ENCODE results near the gene NXN.

Gene NXN

DNA sequence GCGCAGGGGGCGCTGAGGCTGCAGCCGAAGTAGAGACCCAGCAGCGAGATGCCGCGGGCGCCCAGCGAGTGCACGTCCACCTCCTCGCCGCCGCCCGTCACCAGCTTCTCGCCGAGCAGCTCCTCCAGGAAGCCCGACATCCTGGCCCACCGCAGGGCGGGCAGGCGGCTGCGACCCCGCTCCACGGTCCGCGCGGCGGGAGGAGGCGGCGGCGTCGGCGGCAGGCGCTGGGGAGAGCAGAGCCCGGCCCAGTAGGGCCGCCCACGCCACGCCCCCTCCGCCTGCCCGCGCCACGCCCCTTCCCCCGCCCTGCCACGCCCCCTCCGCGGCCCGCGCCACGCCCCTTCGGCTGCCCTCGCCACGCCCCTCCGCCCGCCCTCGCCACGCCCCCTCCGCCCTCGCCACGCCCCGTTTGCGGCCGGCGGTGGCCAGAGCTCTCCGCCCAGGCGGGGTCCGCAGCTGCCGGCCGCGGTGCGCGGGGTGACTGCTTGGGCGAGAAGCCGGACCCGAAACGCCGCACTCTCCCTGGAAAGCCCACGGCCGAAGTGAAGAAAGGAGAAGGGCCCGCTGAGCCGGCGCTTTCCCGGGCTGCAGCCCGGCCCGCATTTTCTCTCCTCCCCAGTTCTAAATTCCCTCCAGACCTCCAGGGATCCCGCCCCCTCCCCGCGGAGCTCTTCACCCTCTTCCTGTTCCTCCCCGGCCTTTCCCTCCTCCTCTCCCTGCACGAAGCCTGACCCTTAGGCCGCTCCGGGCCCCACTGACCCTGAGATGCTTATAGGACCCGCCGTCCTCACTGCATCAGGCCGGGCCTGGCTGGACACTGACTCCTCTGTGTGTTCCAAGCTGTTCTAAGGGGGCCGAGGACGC, at the start of gene NXN:
TSS of gene NXN (minus strand) at position 238 of the 867 bp plus-strand sequence.
- DNase-seq (ENCODE audit: low read depth), result peak; percentile 83

DNA sequence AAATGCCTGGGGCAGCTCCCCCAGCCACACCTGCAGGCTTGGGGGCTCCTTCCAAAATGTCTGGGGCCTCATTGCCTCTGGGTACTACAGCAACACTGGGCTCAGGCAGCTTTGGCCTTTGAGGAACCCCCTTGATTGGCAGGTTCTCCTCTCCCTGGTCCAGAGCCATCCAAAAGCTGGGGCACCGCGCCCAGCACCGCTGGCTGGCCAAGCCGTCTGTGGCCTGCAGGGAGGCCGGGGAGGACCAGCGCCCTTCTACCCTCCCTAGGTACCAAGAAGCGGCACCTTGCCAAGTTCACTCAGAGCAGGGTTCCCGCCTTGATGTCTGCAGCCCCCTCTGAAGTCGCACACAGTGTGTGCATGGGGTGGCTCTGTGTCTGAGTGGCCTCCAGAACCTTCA, 47.5 kb upstream of the NXN start:
- DNase-seq (ENCODE audit: low read depth), result no peak

DNA sequence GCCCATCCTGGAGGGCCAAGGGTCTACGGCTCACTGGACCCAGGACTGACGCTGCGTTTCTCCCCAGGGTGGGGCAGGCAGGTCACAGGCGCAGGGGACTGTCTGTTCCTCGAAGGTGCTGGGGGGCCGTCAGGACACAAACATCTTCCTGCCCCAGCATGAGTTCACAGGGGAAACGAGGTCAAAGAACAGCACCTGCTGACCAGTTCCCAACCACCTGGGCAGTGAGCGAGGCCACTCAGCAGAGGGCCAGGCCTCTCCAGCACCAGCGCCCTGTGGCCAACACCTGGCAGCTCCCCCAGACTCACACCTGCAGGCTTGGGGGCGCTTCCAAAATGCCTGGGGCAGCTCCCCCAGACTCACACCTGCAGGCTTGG, 47.0 kb upstream of the NXN start:
- no peak for DNase-seq (ENCODE audit: low read depth)

DNA sequence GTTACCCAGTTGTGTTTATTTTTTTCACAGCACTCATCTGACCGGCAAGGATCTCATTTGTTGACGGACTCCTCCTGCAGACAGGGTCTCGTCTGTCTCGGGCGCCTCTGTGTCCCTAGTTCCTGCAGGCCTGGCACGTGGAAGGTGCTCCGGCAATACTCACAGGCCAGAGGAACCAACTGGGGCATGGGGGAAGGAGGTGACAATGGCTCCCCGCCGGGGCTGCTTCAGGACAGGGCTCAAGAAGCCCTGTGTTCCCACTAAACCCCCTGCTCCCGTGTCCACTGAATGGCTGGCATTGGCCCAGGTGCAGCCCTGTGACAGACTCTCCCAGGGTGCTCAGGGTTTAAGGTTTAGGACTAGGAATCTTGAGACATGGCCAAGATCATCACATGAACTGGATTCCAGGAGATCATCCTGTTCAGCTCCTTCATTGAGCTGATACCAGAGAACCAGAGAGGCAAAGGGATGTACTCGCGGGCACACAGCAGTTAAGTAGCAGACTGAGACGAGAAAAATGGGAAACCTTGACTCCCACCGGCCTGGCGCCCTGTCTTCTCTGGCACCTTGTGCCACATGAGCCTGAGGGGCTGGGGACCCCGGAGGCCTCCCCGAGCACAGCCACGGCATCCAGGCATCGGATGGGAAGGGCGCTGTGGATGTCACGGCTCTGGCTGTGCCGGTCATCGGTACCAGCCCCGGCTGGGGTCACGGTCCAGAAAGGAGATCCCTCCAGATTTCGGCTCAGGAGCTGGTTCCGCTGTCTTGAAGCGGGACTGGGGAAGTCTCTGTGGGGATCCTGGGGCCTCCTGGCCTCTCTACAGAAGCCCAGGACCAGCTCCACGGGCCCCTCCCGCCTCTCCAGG, 46.4 kb upstream of the NXN start:
- no peak for DNase-seq (ENCODE audit: low read depth)

DNA sequence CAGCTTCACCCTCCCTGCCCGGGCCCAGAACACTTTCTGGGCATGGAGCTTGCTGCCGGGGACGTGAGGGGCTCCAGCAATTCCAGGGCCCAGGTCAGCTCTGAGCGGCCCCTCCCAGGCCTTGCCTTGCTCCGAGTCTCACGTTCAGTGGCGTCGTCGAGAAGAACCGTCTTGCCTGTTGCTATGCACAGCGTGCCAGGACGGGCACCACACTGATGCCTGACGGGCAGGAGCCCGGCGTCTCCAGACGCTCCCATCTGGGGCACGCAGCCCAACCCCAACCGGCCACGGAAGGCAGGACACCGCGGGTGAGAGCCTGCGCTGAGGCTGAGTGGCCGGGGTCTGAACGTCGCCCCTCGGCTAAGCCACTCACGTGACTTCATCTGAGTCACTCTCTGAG, 44.5 kb upstream of the NXN start:
- no peak for DNase-seq (ENCODE audit: low read depth)

DNA sequence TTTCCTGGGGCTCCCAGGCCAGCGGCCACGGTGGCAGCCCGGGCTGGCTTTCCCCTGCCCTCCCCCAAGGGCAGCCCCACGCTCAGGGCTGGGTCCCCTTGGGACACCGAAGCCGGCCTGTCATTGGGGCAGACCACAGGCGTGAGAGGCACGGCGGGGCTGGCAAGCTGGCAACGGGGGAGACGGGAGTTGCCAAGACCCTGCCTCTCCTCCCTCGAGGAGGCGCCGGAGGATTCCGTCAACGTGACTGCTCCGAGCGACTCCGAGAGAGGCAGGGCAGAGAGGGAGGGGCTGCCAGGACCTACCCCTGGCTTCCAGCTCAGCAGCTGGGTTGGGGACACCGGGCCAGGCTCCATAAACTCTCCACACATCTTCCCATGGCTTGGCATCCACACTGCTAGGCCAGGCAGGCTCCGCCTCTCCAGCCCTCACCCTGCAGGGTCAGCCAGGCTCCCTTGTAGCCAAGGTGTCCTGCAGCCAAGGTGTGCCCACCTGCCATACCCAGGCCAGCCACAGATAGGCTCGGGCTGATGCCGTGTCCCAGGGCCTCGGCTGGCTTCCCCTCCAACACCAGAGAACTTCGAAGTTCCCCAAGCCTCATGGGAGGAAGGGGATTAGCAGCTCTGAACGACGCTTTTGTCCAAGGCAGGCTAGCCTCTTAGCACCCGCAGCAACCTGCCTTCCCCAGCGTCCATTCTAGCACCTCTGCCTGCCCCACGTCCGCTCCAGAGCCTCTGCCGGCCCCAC, 42.9 kb upstream of the NXN start:
- no peak for DNase-seq (ENCODE audit: low read depth)

DNA sequence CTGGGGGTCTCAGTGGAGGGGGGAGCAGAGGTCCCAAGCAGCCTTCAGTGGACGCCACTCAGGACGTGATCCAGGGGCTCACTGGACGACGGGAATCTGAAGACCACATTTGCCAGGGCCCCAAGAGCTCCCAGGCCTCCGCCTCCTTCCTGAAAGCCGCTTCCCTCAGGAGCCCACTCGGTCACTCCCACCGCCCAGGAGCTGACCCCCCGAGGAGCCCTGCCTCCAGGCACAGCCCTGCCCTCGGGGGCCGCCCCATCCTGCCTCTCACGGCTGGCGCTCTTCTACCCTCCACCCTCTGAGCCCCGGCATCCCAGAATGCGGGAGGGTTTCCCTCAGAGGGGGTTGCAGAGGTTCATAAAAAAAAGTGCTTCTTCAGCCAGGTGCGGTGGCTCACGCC, 41.6 kb upstream of the NXN start:
- no peak for DNase-seq (ENCODE audit: low read depth)

DNA sequence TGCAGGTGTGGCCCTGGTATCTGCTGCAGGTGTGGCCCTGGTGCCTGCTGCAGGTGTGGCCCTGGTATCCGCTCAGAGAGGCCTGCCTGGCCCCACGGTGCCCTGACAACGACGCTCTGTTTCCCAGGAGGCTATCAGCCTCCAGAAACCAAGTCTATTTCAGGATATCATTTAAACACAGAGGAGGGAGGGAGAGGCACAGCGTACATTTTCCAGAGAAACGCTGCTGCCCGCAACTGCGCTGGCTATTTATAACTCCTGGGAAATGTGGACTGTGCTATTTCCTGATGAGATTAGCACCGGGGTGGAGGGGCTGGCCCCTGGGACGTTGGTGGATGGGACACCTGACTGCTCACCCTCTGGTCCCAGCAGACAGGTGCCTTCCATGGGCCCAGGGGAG, 39.9 kb upstream of the NXN start:
- no peak for DNase-seq (ENCODE audit: low read depth)

DNA sequence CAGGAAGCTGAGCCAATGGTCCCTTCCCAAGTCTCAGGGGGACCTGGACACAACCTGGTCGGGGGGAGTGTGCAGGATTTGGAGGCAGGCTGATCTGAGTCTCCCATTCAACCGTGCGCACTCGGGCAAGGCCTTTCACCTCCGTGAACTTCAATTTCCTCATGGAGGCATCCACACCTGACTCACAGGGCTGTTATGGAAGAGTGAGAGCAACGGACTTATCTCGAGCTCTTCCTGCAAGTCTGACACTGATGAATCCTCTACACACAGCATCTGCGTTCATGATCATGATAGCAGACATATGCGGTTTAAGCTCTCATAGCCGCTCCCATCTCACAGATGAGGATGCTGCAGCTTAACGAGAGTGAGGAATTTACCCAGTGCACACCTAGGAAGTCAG, 39.0 kb upstream of the NXN start:
- DNase-seq (ENCODE audit: low read depth), result no peak

DNA sequence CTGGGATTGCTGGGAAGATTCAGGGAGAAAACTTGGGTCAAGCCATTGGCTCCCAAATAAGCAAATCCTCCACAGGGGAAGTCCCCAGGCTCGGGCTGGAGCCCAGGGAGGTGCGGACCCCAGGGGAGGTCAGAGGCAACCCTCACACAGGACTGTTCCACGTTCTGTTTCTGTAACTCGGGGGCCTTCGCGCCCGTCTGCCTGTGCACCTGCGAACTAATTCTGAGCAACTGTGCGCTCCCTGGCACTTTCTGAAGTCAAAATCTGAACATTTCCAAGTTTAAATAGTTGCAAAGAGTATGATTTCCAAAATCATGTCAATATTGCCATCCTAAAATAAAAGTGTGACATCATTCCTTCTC, 34.1 kb upstream of the NXN start:
- DNase-seq (ENCODE audit: low read depth), result no peak

DNA sequence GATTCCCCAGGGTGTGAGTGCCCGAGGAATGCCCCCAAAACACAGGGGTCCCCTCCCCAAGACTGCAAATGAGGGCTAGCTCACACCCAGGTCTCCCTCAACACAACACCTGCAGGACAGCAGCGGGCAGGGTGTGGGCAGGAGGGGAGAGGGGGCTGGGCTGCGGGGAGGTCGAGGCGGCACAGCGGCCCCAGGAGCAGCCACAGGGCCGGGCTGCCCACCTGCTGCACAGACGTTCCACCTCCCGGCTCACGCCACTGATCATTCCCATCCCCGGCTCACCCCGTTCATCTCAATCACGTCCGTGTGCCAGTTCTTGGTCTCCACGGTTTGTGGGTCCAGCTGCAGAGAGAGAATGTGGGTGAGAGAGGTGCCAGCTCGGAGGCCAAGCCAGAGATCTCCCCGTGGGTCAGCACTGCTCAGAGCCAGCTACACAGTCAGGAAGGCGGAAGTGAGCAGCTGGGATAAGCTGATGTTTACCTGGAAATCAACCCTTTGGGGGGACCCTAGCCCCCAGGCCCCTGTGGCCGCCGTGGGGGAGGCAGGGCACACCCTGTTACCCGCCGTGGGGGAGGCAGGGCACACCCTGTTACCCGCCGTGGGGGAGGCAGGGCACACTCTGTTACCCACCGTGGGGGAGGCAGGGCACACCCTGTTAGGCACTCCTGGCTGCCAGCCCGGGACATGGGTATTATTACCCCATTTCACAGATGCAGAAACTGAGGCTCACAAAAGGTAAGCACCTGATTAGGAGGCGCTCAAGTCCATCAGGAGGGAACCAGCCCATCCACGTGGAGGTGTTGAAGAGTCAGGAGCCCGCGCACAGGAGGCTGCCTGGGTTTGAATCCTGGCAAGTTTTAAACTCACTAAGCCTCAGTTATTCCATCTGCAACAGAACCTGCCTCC, 33.5 kb upstream of the NXN start:
- DNase-seq (ENCODE audit: low read depth), result no peak

DNA sequence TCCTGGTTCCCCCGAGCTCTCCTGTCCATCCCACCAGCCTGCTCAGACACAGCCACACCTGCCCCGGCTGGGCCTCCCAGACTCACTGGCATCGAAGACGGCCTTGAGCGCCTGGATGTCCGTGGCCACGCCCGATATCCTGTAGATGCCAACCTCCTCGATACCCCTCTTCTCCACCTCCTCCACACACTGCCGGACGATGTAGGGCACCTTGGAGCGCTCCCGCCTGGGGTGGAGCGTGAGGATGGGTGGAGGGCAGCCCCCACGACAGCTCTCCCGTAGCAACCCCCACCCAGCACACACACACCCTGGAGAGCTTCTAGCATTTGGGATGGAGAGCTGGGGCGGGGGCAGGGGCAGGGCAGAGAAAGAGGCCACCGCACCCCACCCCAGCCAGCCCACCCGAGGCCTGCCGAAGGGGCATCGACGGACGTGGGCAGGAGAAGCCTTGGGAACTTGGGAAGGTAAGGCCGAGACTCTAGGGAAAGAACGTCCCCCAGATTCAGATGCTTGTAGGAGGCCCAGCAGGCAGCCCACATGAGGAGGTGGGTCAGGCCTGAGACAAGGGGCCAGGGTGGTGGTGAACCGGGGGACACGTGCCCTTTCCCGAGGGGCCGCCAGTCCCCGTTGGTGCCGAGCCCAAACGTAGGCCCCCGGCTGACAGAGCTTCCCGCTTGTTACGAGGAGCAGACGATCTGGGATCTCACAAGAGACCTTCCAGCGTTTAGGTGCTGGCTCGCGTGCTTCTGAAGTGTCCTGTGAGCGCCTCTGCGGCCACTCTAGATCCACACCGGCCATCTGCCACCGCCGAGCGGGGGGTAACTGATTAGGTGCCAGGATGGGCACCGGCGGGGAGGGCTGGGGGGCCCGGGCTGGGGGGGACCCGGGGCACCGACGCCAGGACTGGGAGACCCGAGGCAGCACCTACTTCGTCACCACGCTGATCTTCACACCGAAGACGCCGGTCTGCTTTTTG, 32.5 kb upstream of the NXN start:
- DNase-seq (ENCODE audit: low read depth), result no peak

DNA sequence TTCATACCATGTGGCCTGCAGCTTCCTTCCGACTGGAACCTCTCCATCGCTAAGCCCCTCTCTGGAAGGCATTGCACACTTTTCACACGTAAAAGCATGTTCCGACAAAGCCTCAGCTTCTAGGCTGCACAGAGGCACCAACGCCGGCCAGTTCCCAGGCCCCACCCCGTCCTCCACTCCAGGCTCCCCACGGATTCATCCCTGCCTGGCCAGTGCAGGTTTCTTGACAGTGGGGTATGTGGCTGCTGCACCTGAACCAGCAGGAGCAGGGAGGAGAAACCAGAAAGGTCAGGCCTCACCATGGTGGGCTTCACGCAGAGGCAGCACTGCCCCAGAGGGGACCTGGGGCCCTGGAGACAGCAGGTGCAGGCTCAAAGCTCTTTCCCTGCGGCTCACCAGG, 31.6 kb upstream of the NXN start:
- no peak for DNase-seq (ENCODE audit: low read depth)

DNA sequence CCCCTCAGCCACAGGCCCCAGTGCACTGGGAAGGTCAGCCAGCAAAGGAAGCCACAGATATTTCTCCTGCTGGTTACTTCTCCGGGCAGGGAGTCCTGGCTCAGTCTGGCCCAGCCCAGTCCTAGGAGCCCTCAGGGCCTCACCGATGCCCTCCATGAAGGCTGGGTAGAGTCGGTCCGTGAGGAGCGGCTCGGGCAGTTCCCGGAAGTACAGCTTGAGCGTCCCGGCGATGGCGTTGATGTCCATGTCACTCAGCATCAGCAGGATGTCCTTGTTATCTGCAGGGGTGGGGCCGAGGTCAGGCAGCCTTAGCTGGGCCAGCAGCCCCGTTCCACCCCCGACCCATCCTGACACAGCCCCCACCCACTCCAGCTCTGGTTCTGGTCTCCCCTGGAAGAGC, 31.0 kb upstream of the NXN start:
- DNase-seq (ENCODE audit: low read depth), result no peak

DNA sequence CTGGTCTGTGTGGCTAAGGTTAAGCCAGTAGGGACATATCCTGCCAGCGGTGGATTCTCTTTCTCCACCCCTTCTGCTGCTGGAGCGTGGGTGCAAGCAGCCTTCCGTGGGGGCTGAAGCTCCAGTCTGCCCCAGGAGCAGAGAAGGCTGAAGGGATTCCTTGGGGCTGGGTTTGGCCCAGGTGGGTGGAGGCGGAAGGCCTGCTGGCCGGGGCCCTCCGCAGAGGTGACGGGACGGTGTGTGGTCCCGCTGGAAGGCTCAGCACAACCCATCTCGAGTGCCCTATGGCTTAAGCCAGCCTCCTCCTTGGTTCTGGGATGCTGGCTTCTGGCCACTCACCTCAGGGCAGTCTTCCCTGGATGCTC, 30.5 kb upstream of the NXN start:
- DNase-seq (ENCODE audit: low read depth), result no peak

DNA sequence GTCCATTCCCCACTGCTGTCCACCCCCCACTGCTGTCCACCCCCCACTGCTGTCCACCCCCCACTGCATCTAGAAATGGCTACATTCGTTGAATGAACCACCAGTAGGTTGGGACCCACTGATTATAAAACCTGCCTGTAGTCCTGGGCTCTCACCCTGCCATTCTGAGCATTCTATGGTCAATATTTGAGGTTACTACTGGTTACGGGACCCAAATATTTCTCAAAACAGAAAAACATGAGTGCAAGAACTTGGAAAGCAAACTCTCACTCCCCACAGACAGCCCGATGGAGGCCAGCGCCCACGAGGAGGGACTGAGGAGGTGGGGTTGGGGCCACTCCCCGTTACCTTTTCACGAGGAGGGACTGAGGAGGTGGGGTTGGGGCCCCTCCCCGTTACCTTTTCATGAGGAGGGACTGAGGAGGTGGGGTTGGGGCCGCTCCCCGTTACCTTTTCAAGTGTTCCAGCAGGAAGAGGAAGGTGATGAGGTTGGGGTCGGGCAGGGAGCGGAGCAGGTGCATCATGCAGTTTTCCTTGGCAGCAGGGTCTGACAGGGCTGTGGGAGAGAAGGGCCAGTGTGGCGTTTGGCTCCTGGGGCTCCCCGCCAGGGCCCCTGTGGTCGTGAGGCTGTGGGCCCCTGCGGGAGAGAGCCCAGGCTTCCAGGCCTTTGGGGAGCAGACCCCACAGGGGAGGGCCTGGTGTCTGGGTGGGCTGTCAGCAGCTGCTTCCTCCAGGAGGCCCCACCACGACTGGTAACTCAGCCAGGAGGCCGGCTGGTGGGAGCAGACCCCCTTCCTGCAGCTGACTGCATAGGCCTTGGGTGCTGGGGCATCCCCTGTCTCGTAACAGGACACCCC, 29.9 kb upstream of the NXN start:
- no peak for DNase-seq (ENCODE audit: low read depth)

DNA sequence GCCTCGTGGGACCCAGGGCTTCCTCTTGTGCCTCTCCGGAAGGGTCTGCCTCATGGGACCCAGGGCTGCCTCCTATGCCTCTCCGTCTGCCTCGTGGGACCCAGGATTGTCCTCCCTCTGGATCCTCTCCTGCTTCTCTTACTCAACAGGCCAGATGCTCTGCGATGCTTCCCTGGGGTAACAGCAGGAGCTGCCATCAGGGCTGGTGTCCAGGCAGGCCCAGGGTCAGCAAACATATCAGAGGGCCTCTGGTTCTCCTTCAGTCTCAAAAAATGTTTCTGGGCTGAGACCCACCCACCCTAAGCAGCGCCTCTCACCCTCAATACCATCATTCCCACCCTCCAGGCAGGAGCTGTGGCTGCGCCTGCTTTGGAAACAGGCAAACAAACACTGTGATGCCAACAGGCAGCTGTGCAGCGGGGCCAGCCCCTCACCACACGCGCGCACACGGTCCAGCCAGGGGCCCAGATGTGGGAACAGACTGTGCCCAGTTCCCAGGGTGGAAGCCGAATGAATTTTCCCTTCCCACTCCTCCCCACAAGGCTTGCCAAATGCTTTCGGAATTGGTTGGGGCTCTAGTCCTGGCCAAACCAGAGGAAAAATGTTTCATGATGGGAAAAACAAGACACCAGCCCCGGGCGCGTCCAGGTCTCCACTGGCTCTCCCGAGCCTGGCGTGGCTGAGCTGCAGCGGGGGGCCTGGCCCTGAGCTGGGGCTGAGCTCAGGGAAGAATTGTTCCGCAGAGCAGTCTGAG, 28.6 kb upstream of the NXN start:
- DNase-seq (ENCODE audit: low read depth), result no peak

DNA sequence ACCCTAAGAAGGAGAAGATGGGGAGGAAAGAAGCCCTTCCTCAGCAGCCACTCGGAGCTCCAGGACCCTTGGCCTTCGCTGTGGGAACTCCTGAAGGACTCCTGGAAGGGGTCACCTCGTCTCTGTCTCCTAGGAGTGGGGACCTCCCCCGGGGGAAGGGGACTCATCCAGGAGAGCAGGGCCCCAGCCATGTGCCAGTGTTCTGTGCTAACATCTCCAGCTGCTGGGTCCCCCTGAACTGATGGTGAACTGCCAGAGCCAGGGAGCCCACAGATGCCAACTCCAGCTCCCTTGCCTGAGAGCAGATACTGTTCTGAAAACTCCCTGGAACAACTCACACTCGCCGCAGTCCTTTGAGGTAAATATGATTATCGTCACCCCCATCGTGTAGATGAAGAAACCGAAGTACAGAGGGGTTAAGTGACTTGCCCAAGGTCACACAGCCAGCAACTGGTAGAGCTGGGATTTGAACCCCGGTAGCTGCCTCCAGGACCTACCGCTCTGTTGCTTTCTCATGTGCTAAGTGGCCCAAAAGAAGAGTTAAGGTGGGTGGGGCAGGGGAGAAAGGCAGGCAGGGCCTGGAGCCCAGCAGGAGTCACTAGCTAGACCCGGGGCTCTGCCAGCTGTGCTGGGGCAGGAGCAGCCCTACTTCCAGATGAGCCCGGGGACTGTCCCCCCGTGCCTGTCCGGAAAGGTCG, 27.9 kb upstream of the NXN start:
- DNase-seq (ENCODE audit: low read depth), result no peak
